OCI-LY7 (cell line): ENCODE measurements around the gene KRTAP5-7. TPM values are rescaled to one million over a fixed set of nuclear protein-coding genes. Genes with fewer than 3 reads are reported as not detected.

ENCODE experiments used
- BruUV-seq: library from RNA; stranded (reverse); fragments of 400-500 nt; replicated peaks from 2 replicates; lab custom pipeline; 2021; lab: Mats Ljungman, UMichigan
- CTCF ChIA-PET: fragments of 300-600 bp; sonication (Branson Sonifier 250); formaldehyde crosslinking; loops from one replicate; lab custom pipeline; 2022; ENCODE audit warnings: antibody characterized with exemption; ENCODE audit not compliant: unreplicated experiment; lab: Charles Lee
- POLR2A ChIA-PET: fragments of 300-600 bp; sonication (Branson Sonifier 250); formaldehyde crosslinking; loops from one replicate; lab custom pipeline; 2022; ENCODE audit warnings: antibody characterized with exemption; lab: Charles Lee
- DNase-seq: peaks from one replicate; pipeline ENCODE4 v3.0.0-alpha.2; 2015; ENCODE audit warnings: low spot score
- H2AFZ ChIP-seq: fragments of 200-600 bp; sonication (generic), shearing (Covaris generic); 2 replicates; pipeline ENCODE4 v1.6.1; 2014; ENCODE audit warnings: mild to moderate bottlenecking, antibody characterized with exemption, low read length, moderate library complexity
- H3K27ac ChIP-seq: fragments of 200-600 bp; sonication (generic); 2 replicates; pipeline ENCODE4 v1.5.1; 2014; ENCODE audit warnings: mixed run types, low read depth, mild to moderate bottlenecking, moderate library complexity, low read length, inconsistent platforms; ENCODE audit not compliant: poor library complexity, severe bottlenecking
- H3K36me3 ChIP-seq: fragments of 200-600 bp; sonication (generic); 2 replicates; pipeline ENCODE4 v1.6.1; 2014; ENCODE audit warnings: mild to moderate bottlenecking, antibody characterized with exemption, low read length, moderate library complexity, mixed read lengths; ENCODE audit not compliant: insufficient read depth
- H3K4me1 ChIP-seq: fragments of 200-600 bp; sonication (generic); 2 replicates; pipeline ENCODE4 v1.5.1; 2014; ENCODE audit warnings: mild to moderate bottlenecking, low read length; ENCODE audit not compliant: insufficient read depth, poor library complexity, severe bottlenecking
- H3K4me2 ChIP-seq: fragments of 200-600 bp; sonication (generic); 2 replicates; pipeline ENCODE4 v1.6.1; 2014; ENCODE audit warnings: mild to moderate bottlenecking, low read length
- H3K4me3 ChIP-seq: fragments of 200-600 bp; sonication (generic); 2 replicates; pipeline ENCODE4 v1.5.1; 2014; ENCODE audit warnings: mild to moderate bottlenecking, low read depth, low read length; ENCODE audit not compliant: poor library complexity, severe bottlenecking
- H3K79me2 ChIP-seq: fragments of 200-600 bp; sonication (generic); 2 replicates; pipeline ENCODE4 v1.6.1; 2016; ENCODE audit warnings: low read depth, mild to moderate bottlenecking, low read length, moderate library complexity, mixed read lengths; ENCODE audit not compliant: insufficient read depth
- H3K9me2 ChIP-seq: fragments of 200-600 bp; sonication (generic); 2 replicates; pipeline ENCODE4 v1.6.1; 2016; ENCODE audit warnings: mild to moderate bottlenecking, low read length, mixed read lengths; ENCODE audit not compliant: insufficient read depth
- H3K9me3 ChIP-seq: fragments of 200-600 bp; sonication (generic); 2 replicates; pipeline ENCODE4 v1.6.1; 2014; ENCODE audit warnings: mild to moderate bottlenecking, mixed run types, low read length, mixed read lengths
- H4K20me1 ChIP-seq: fragments of 200-600 bp; sonication (generic); 2 replicates; pipeline ENCODE4 v1.6.1; 2014; ENCODE audit warnings: mild to moderate bottlenecking, antibody characterized with exemption, low read length, moderate library complexity, mixed read lengths; ENCODE audit not compliant: insufficient read depth
- CTCF ChIP-seq: fragments of 200-600 bp; sonication (generic); conservative IDR thresholded peaks from 2 replicates; pipeline ENCODE4 v1.5.1; 2014; ENCODE audit warnings: mild to moderate bottlenecking, antibody characterized with exemption, low read length, moderate library complexity, mixed read lengths
- EZH2phosphoT487 ChIP-seq: fragments of 200-600 bp; sonication (generic); IDR thresholded peaks from 2 replicates; pipeline ENCODE4 v1.6.1; 2018; ENCODE audit warnings: low read depth, borderline replicate concordance, mild to moderate bottlenecking, mixed run types, antibody characterized with exemption, low read length, moderate library complexity, mixed read lengths
- intact Hi-C: fragments of 100-400 bp; cut with micrococcal nuclease; formaldehyde crosslinking; loops from one replicate; pipeline ENCODE4 v1.10.0; 2022; ENCODE audit not compliant: unreplicated experiment
- total RNA-seq, 2 experiments: library from RNA; depleted of rRNA in 1 of 2; stranded (reverse); fragments of >200 nt in 1 of 2; shearing (Covaris generic) in 1 of 2; gene quantifications; 2 replicates each; pipeline ENCODE4 v1.2.3, GENCODE V29; 2014 to 2022

The KRTAP5-7 gene
- total RNA-seq, 2 experiments from 2014 or later, result not detected

- H3K36me3 ChIP-seq, result peaks cover 41% of the 10 kb centered on the region
- no peaks in the 10 kb centered on the region for H3K4me1 ChIP-seq
- TF ChIP-seq EZH2phosphoT487 (no peak), CTCF (no peak)
- intact Hi-C loops, result no loop called here
- no TSS peak for BruUV-seq
- no peaks in the 10 kb centered on the region for H3K9me3 ChIP-seq
- H3K4me3 ChIP-seq, result no peak overlapping the region
- ChIA-PET CTCF (no interaction called here), POLR2A (no interaction called here)
- H4K20me1 ChIP-seq, result no peaks in the 10 kb centered on the region
- no peak for DNase-seq
- H2AFZ ChIP-seq, result no peak overlapping the region
- H3K9me2 ChIP-seq, result no peaks in the 10 kb centered on the region
- no peak overlapping the region for H3K27ac ChIP-seq
- H3K79me2 ChIP-seq, result no peaks in the 10 kb centered on the region
- no peak overlapping the region for H3K4me2 ChIP-seq
These were observed 45.7 kb upstream of the KRTAP5-7 start for GRCh38 chr11:71481101-71481960.

GRCh38 chr11:71482216-71482615 is 44.9 kb upstream of the KRTAP5-7 start:
- no peaks in the 10 kb centered on the region for H3K9me3 ChIP-seq
- H4K20me1 ChIP-seq, result no peaks in the 10 kb centered on the region
- no peaks in the 10 kb centered on the region for H3K4me1 ChIP-seq
- no TSS peak for BruUV-seq
- H2AFZ ChIP-seq, result no peak overlapping the region
- H3K27ac ChIP-seq, result no peak overlapping the region
- intact Hi-C loops, result no loop called here
- H3K9me2 ChIP-seq, result no peaks in the 10 kb centered on the region
- no peaks in the 10 kb centered on the region for H3K79me2 ChIP-seq
- H3K4me2 ChIP-seq, result no peak overlapping the region
- no peak for DNase-seq
- peaks cover 33% of the 10 kb centered on the region for H3K36me3 ChIP-seq
- H3K4me3 ChIP-seq, result no peak overlapping the region
- ChIA-PET POLR2A (no interaction called here), CTCF (no interaction called here)
- TF ChIP-seq CTCF (no peak), EZH2phosphoT487 (no peak)

GRCh38 chr11:71482746-71483364 is 44.2 kb upstream of the KRTAP5-7 start:
- no peak for DNase-seq
- peaks cover 29% of the 10 kb centered on the region for H3K36me3 ChIP-seq
- H3K4me1 ChIP-seq, result no peaks in the 10 kb centered on the region
- POLR2A ChIA-PET, result no interaction called here
- no TSS peak for BruUV-seq
- intact Hi-C loops, result no loop called here
- no peaks in the 10 kb centered on the region for H3K9me2 ChIP-seq
- no peaks in the 10 kb centered on the region for H4K20me1 ChIP-seq
- no peak overlapping the region for H3K4me3 ChIP-seq
- CTCF ChIA-PET, result no interaction called here
- H2AFZ ChIP-seq, result no peak overlapping the region
- H3K9me3 ChIP-seq, result no peaks in the 10 kb centered on the region
- H3K4me2 ChIP-seq, result no peak overlapping the region
- H3K79me2 ChIP-seq, result no peaks in the 10 kb centered on the region
- no peak overlapping the region for H3K27ac ChIP-seq
- no peak for TF ChIP-seq EZH2phosphoT487
- no peak for TF ChIP-seq CTCF
